SU-DHL-6 (cell line): ENCODE measurements around the gene TXNRD3.

Source experiments
- CTCF ChIP-seq: fragments of 200-600 bp; sonication (generic); IDR thresholded peaks from one replicate; pipeline ENCODE4 v1.5.1; 2017; ENCODE audit warnings: antibody characterized with exemption, mild to moderate bottlenecking, low read length, moderate library complexity; ENCODE audit not compliant: insufficient read depth, poor library complexity, severe bottlenecking
- EZH2phosphoT487 ChIP-seq: fragments of 200-600 bp; sonication (generic), shearing (Covaris generic); conservative IDR thresholded peaks from 2 replicates; pipeline ENCODE4 v1.6.1; 2018; ENCODE audit warnings: mild to moderate bottlenecking, antibody characterized with exemption, low read length, moderate library complexity, mixed read lengths

GRCh38 chr3:126606001-126606400 is 48.9 kb downstream of the TXNRD3 start:
- TF ChIP-seq CTCF (no peak), EZH2phosphoT487 (no peak)
